GM23338 (cell line): Measurements from ENCODE around the gene ANKS1B. TPM values are rescaled to one million over a fixed set of nuclear protein-coding genes. Genes with fewer than 3 reads are reported as not detected.

Experiments used
- ATAC-seq: fragments of 200-7000 bp; cut with Tn5 transposase; 3 replicates; pipeline ENCODE4 v1.9.1; 2020
- DNase-seq: peaks from one replicate; pipeline ENCODE4 v3.0.0-alpha.2; 2015; ENCODE audit warnings: low spot score
- H2AFZ ChIP-seq: fragments of 200-600 bp; sonication (generic); 2 replicates; pipeline ENCODE4 v1.8.0; 2016; ENCODE audit warnings: antibody characterized with exemption, mild to moderate bottlenecking, moderate library complexity
- H3F3A ChIP-seq: fragments of 200-600 bp; sonication (generic); replicated peaks from 2 replicates; pipeline ENCODE4 v1.8.0; 2017; ENCODE audit warnings: antibody characterized with exemption, mixed run types, low read depth
- H3K27ac ChIP-seq: fragments of 200-600 bp; sonication (generic); 2 replicates; pipeline ENCODE4 v1.6.1; 2016; ENCODE audit warnings: low read depth
- H3K27me3 ChIP-seq: fragments of 200-600 bp; sonication (generic); 2 replicates; pipeline ENCODE4 v1.8.0; 2016; ENCODE audit warnings: mild to moderate bottlenecking, mixed run types, moderate library complexity; ENCODE audit not compliant: insufficient read depth
- H3K36me3 ChIP-seq: fragments of 200-600 bp; sonication (generic); 2 replicates; pipeline ENCODE4 v1.8.0; 2016; ENCODE audit warnings: mild to moderate bottlenecking; ENCODE audit not compliant: insufficient read depth
- H3K4me1 ChIP-seq: fragments of 200-600 bp; sonication (generic); 2 replicates; pipeline ENCODE4 v1.8.0; 2016; ENCODE audit warnings: mild to moderate bottlenecking, moderate library complexity; ENCODE audit not compliant: insufficient read depth
- H3K4me2 ChIP-seq: fragments of 200-600 bp; sonication (generic); 2 replicates; pipeline ENCODE4 v1.7.1; 2017; ENCODE audit warnings: mixed run types
- H3K4me3 ChIP-seq: fragments of 200-600 bp; sonication (generic); 2 replicates; pipeline ENCODE4 v1.6.1; 2016; ENCODE audit warnings: mixed run types
- H3K79me2 ChIP-seq: fragments of 200-600 bp; sonication (generic); replicated peaks from 2 replicates; pipeline ENCODE4 v1.8.0; 2017; ENCODE audit warnings: mild to moderate bottlenecking; ENCODE audit not compliant: insufficient read depth
- H3K9me2 ChIP-seq: fragments of 200-600 bp; sonication (generic); 2 replicates; pipeline ENCODE4 v1.8.0; 2017; ENCODE audit not compliant: insufficient read depth
- H4K20me1 ChIP-seq: fragments of 200-600 bp; sonication (generic); replicated peaks from 2 replicates; pipeline ENCODE4 v1.8.0; 2017; ENCODE audit warnings: mild to moderate bottlenecking; ENCODE audit not compliant: insufficient read depth
- H3K27ac Mint-ChIP-seq: 2 replicates; pipeline ENCODE4 v1.8.0; 2020; ENCODE audit warnings: inconsistent platforms, mild to moderate bottlenecking, moderate library complexity, mixed read lengths
- H3K27me3 Mint-ChIP-seq: 3 replicates; pipeline ENCODE4 v1.8.0; 2022; ENCODE audit warnings: low read depth, mild to moderate bottlenecking, moderate library complexity, mixed read lengths, inconsistent platforms; ENCODE audit not compliant: insufficient read depth, poor library complexity
- H3K36me3 Mint-ChIP-seq: 3 replicates; pipeline ENCODE4 v1.8.0; 2021; ENCODE audit warnings: low read depth, mild to moderate bottlenecking, inconsistent platforms, moderate library complexity, mixed read lengths
- H3K4me1 Mint-ChIP-seq: 3 replicates; pipeline ENCODE4 v1.8.0; 2020; ENCODE audit warnings: mild to moderate bottlenecking, inconsistent platforms, mixed read lengths
- H3K4me3 Mint-ChIP-seq: 3 replicates; pipeline ENCODE4 v1.8.0; 2021; ENCODE audit warnings: moderate library complexity, mild to moderate bottlenecking, inconsistent platforms, mixed read lengths
- H3K9me3 Mint-ChIP-seq: 3 replicates; pipeline ENCODE4 v1.8.0; 2020; ENCODE audit warnings: moderate library complexity, mild to moderate bottlenecking, inconsistent platforms, mixed read lengths
- EZH2phosphoT487 ChIP-seq: fragments of 200-600 bp; sonication (generic); IDR thresholded peaks from one replicate; pipeline ENCODE4 v1.8.1; 2018; ENCODE audit warnings: antibody characterized with exemption; ENCODE audit not compliant: unreplicated experiment
- POLR2AphosphoS5 ChIP-seq: IDR thresholded peaks from 2 replicates; pipeline ENCODE4 v1.6.1; 2016; ENCODE audit warnings: antibody characterized with exemption, low read depth
- ZNF331 ChIP-seq: fragments of 250-450 bp; sonication (Bioruptor Pico); IDR thresholded peaks from 2 replicates; pipeline ENCODE4 v1.5.0; 2020; ENCODE audit warnings: low read depth, mild to moderate bottlenecking, moderate library complexity
- polyA plus RNA-seq: library from polyadenylated mRNA; unstranded; fragments of >200 nt; fragmentation: Nextera tagmentation; extraction: Ambion mirVana; gene quantifications from 2 replicates; pipeline ENCODE4 v1.2.1, GENCODE V29; 2016
- total RNA-seq: library from RNA; depleted of rRNA; stranded (reverse); fragments of >200 nt; shearing (Covaris generic); gene quantifications from 2 replicates; pipeline ENCODE4 v1.2.3, GENCODE V29; 2014
- TF ChIP-seq, protein P1 (sequence below), 2 experiments: fragments of 200-600 bp in 1 of 2; sonication (generic) in 1 of 2; conservative IDR thresholded peaks; 2 replicates each; pipeline versions ENCODE4 v1.5.1 to v1.6.1; 2016 to 2017; ENCODE audit warnings: antibody characterized with exemption in 2 of 2, low read depth in 2 of 2, mild to moderate bottlenecking in 2 of 2, moderate library complexity in 1 of 2
- TF ChIP-seq, protein P2 (sequence below): fragments of 250-450 bp; sonication (Bioruptor Pico); IDR thresholded peaks from 2 replicates; pipeline ENCODE4 v1.5.0; 2020; ENCODE audit warnings: mild to moderate bottlenecking, moderate library complexity

ANKS1B gene
- total and polyA plus RNA-seq, 2 experiments from 2014 or later: 4.3 to 5.8 TPM

DNA sequence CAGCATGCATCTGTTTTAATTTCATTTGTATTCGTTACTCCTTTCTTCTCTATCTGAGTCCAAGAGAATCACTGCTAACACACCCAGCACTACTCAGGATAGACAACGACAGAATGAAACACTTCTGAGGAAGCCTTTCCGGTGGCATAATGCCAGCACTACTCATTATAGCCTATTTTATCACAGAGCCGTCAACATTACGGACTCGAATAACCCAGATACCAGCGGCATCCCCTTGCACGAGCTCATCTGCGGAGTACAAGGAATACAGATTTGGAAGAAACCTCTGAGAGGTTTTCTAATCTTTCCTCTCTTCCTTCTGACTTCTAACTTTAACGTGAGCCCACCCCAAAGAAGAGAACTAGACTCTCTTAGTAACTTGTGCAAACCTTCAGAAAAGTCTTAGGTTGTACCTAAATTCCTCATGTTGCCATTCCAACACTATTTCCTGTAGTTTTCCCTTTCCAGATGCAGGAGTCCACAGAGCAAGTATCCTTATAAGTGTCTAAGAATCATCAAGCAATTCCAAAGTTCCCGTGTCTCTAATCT, 1091.5 kb downstream of the ANKS1B start:
- Histone ChIP-seq H3K27ac (no peak overlapping the region), H3K79me2 (no peaks in the 10 kb centered on the region), H4K20me1 (no peaks in the 10 kb centered on the region; the same call in none of the 2 replicates), H3K4me2 (peak overlapping the region; percentile 82), H2AFZ (peak overlapping the region; percentile 70), H3K36me3 (no peaks in the 10 kb centered on the region), H3K27me3 (peaks cover 58% of the 10 kb centered on the region), H3K4me3 (peak overlapping the region; percentile 68), H3F3A (no peaks in the 10 kb centered on the region), H3K4me1 (peaks cover 22% of the 10 kb centered on the region), H3K9me2 (no peaks in the 10 kb centered on the region)
- no peak for DNase-seq
- H3K4me3 Mint-ChIP-seq: peak overlapping the region; percentile 73
- no peak overlapping the region for H3K27ac Mint-ChIP-seq
- TF ChIP-seq ZNF331 (no peak), EZH2phosphoT487 (no peak), POLR2AphosphoS5 (no peak)
- TF ChIP-seq, protein P1, sequence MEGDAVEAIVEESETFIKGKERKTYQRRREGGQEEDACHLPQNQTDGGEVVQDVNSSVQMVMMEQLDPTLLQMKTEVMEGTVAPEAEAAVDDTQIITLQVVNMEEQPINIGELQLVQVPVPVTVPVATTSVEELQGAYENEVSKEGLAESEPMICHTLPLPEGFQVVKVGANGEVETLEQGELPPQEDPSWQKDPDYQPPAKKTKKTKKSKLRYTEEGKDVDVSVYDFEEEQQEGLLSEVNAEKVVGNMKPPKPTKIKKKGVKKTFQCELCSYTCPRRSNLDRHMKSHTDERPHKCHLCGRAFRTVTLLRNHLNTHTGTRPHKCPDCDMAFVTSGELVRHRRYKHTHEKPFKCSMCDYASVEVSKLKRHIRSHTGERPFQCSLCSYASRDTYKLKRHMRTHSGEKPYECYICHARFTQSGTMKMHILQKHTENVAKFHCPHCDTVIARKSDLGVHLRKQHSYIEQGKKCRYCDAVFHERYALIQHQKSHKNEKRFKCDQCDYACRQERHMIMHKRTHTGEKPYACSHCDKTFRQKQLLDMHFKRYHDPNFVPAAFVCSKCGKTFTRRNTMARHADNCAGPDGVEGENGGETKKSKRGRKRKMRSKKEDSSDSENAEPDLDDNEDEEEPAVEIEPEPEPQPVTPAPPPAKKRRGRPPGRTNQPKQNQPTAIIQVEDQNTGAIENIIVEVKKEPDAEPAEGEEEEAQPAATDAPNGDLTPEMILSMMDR (conservative IDR thresholded peaks at IDR 0.05; ENCODE audit: low read depth in 2 of 2): no peak
- TF ChIP-seq, protein P2, sequence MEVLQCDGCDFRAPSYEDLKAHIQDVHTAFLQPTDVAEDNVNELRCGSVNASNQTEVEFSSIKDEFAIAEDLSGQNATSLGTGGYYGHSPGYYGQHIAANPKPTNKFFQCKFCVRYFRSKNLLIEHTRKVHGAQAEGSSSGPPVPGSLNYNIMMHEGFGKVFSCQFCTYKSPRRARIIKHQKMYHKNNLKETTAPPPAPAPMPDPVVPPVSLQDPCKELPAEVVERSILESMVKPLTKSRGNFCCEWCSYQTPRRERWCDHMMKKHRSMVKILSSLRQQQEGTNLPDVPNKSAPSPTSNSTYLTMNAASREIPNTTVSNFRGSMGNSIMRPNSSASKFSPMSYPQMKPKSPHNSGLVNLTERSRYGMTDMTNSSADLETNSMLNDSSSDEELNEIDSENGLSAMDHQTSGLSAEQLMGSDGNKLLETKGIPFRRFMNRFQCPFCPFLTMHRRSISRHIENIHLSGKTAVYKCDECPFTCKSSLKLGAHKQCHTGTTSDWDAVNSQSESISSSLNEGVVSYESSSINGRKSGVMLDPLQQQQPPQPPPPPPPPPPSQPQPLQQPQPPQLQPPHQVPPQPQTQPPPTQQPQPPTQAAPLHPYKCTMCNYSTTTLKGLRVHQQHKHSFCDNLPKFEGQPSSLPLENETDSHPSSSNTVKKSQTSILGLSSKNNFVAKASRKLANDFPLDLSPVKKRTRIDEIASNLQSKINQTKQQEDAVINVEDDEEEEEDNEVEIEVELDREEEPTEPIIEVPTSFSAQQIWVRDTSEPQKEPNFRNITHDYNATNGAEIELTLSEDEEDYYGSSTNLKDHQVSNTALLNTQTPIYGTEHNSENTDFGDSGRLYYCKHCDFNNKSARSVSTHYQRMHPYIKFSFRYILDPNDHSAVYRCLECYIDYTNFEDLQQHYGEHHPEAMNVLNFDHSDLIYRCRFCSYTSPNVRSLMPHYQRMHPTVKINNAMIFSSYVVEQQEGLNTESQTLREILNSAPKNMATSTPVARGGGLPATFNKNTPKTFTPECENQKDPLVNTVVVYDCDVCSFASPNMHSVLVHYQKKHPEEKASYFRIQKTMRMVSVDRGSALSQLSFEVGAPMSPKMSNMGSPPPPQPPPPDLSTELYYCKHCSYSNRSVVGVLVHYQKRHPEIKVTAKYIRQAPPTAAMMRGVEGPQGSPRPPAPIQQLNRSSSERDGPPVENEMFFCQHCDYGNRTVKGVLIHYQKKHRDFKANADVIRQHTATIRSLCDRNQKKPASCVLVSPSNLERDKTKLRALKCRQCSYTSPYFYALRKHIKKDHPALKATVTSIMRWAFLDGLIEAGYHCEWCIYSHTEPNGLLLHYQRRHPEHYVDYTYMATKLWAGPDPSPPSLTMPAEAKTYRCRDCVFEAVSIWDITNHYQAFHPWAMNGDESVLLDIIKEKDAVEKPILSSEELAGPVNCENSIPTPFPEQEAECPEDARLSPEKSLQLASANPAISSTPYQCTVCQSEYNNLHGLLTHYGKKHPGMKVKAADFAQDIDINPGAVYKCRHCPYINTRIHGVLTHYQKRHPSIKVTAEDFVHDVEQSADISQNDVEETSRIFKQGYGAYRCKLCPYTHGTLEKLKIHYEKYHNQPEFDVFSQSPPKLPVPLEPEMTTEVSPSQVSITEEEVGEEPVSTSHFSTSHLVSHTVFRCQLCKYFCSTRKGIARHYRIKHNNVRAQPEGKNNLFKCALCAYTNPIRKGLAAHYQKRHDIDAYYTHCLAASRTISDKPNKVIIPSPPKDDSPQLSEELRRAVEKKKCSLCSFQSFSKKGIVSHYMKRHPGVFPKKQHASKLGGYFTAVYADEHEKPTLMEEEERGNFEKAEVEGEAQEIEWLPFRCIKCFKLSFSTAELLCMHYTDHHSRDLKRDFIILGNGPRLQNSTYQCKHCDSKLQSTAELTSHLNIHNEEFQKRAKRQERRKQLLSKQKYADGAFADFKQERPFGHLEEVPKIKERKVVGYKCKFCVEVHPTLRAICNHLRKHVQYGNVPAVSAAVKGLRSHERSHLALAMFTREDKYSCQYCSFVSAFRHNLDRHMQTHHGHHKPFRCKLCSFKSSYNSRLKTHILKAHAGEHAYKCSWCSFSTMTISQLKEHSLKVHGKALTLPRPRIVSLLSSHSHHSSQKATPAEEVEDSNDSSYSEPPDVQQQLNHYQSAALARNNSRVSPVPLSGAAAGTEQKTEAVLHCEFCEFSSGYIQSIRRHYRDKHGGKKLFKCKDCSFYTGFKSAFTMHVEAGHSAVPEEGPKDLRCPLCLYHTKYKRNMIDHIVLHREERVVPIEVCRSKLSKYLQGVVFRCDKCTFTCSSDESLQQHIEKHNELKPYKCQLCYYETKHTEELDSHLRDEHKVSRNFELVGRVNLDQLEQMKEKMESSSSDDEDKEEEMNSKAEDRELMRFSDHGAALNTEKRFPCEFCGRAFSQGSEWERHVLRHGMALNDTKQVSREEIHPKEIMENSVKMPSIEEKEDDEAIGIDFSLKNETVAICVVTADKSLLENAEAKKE (CRISPR knock-in tag): no peak
- peaks cover 47% of the 10 kb centered on the region for H3K27me3 Mint-ChIP-seq
- ATAC-seq: no peak
- H3K36me3 Mint-ChIP-seq: no peaks in the 10 kb centered on the region; the same call in 2 of the 3 replicates
- H3K4me1 Mint-ChIP-seq: peaks cover 20% of the 10 kb centered on the region; the same call in 2 of the 3 replicates
- H3K9me3 Mint-ChIP-seq: no peaks in the 10 kb centered on the region
